Activated T-cell treated with anti-CD3 and anti-CD28 coated beads, Interleukin-2, amount 50 U/mL, for 24 hours (primary cell): ENCODE results near the gene ERI3.
A peak's percentile ranks its signal among the peaks of the same experiment; 100 is the strongest.

ENCODE experiments used
- DNase-seq: peaks from one replicate; pipeline ENCODE4 v3.0.0-alpha.2; 2020
- H3K27ac Mint-ChIP-seq: 2 replicates; pipeline ENCODE4 v1.8.0; 2020; ENCODE audit warnings: mild to moderate bottlenecking, mixed read lengths
- H3K27me3 Mint-ChIP-seq: 2 replicates; pipeline ENCODE4 v1.8.0; 2020; ENCODE audit warnings: mixed read lengths
- H3K36me3 Mint-ChIP-seq: 2 replicates; pipeline ENCODE4 v1.8.0; 2020; ENCODE audit warnings: low read depth, mixed read lengths
- H3K4me1 Mint-ChIP-seq: 2 replicates; pipeline ENCODE4 v1.8.0; 2020; ENCODE audit warnings: low read depth, mixed read lengths
- H3K4me3 Mint-ChIP-seq: 2 replicates; pipeline ENCODE4 v1.8.0; 2020; ENCODE audit warnings: mild to moderate bottlenecking, moderate library complexity, mixed read lengths
- H3K9me3 Mint-ChIP-seq: 2 replicates; pipeline ENCODE4 v1.8.0; 2020; ENCODE audit warnings: mixed read lengths

ERI3 gene

DNA sequence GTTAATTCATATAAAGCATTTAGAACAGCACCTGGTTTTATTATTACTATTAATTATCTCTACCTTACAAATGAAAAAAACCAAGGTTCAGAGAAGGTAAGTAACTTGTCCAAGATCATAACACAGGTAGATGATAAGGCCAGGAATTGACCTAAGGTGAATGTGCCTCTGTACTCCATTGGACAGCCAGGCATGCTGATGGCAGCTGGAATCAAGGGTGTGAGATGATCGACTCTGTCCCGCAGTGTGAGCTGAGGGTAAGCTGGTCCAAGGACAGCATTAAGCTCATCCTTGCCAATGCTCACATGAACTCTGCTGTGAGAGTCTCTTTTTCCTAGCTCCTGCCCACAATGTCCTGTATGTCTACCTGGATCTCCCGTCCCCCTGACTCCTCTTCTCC lies 83.4 kb downstream of the ERI3 start:
- Mint-ChIP-seq H3K27ac (no peak overlapping the region), H3K27me3 (no peaks in the 10 kb centered on the region), H3K9me3 (no peaks in the 10 kb centered on the region), H3K4me3 (no peak overlapping the region), H3K36me3 (peaks cover 2% of the 10 kb centered on the region), H3K4me1 (peaks cover 17% of the 10 kb centered on the region)
- DNase-seq, result no peak

DNA sequence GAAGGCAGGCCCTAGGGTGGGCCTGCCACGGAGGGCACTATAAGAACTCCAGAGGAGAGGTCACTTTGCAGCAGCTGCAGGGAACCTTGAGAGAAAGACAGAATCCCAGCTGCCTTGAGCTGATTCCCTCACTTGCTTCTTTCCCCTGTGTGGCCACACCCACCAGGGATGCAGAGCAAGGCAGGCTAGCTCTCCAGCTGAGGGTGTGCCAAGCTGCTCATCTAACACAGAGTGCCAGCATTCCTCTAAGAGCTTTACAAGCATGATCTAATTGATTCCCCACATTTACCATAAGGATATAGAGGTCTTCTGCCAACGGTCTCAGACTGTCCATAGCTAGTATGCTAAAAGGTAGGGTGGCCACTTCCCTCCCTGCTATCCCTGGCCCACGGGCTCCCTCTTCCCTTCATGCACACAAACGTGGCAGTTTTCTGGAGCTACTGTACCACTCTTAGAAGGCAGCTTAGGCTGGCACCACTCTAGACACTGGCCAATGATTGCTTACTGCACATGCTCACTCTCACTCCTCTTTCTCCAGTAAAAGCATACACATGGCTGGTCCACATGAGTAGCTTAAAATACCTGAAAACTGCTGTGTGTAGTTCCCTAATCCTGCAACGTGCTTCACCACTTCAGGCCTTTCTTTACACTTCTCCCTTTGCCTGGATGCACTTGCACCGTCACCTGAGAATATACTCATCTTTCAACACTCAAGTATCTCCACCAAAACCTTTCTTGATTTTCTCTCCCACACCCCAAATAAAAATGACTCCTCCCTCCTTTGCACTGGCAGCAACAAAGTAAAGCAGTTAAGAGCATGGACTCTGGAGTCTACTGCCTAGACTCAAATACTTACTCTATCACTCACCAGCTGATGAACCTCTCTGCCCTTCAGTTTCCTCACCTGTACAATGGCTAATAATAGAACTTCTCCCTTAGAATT lies 84.1 kb downstream of the ERI3 start:
- Mint-ChIP-seq H3K4me1 (peaks cover 20% of the 10 kb centered on the region), H3K27me3 (no peaks in the 10 kb centered on the region), H3K27ac (no peak overlapping the region), H3K36me3 (peaks cover 2% of the 10 kb centered on the region), H3K4me3 (no peak overlapping the region), H3K9me3 (no peaks in the 10 kb centered on the region)
- no peak for DNase-seq

DNA sequence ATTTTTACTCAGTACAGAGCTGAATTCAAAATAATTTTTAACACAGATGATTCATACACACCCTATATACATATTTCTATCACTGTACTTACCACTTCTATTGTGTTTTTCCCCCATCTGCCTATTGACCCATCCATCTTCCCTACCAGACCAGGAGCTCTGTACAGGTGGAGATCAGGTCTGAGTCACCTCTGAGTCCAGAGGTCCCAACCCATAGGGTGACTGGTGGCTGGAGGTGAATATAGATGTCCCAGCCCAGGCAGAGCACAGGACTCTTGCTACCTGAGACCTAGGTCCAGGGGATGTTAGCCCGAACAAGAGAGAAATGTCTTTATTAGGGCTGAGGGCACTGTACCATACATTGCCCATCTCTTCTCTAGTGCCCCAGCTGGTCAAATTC lies 87.0 kb downstream of the ERI3 start:
- Mint-ChIP-seq H3K4me3 (no peak overlapping the region), H3K27ac (no peak overlapping the region), H3K36me3 (no peaks in the 10 kb centered on the region), H3K9me3 (no peaks in the 10 kb centered on the region), H3K4me1 (peaks cover 15% of the 10 kb centered on the region), H3K27me3 (no peaks in the 10 kb centered on the region)
- DNase-seq, result no peak

DNA sequence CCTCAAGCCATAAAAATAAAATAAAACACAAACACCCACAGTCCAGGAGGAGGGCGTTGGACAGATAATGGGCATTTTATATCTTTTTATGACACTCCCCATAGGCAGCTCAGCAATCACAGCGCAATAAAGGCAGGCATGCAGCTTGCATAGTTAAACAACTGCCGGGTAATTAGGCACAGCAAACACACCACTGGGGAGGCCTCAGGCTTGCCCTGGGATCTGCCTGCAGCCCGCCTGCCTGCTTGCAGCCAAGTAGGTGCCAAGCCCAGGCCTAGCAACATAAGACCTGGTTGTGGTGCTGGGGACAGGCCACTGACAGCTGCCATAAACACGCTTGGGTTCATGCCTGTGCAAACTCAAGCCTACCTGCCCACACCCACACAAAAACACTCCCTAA lies 87.6 kb downstream of the ERI3 start:
- H3K4me3 Mint-ChIP-seq, result no peak overlapping the region
- peaks cover 15% of the 10 kb centered on the region for H3K4me1 Mint-ChIP-seq
- no peak overlapping the region for H3K27ac Mint-ChIP-seq
- no peaks in the 10 kb centered on the region for H3K9me3 Mint-ChIP-seq
- H3K27me3 Mint-ChIP-seq, result no peaks in the 10 kb centered on the region
- DNase-seq, result no peak
- H3K36me3 Mint-ChIP-seq, result peaks cover 5% of the 10 kb centered on the region

DNA sequence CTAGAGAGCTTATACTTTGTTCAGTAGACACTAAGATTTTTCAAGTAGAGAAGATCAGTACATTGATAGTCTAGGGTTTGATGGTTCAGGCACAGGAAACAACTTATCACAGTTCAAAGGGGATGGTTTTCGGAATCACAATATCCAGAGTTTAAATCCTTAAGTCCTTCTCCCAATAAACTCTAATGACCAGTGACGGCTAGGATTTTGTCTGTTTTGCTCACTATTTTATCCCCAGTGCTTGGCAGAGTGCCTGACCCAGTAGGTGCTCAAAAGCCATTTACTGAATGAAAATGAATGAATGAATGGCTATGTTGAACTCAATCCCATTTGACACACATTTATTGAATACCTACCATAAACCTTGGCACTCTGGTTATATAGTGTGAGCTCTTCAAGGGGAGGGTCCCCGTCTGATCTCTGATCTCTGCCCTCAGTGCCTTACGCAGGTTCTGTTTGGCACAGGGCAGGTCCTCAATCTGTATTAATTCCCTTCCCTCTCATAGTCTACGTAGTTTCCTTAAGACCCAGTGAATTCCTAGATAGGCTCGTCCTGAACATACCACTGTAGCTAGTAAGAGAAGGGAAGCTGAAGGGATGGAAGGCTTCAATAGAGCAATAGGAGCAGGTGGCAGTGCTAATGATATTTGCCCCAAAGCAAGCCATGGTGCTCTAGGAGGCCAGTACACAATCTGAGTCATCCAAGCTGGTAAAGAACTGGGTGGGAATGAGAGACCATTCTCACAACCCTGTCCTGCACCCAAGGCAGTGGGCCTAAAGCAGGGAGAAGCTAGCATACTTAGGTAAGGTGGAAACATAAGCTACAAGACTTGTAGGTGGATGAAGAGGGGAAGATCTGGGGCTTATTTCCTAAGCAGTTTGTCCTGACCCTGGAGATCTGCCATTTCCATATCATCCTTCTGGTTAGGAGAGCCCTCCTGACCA lies 88.4 kb downstream of the ERI3 start:
- Mint-ChIP-seq H3K9me3 (no peaks in the 10 kb centered on the region), H3K27me3 (no peaks in the 10 kb centered on the region), H3K4me3 (no peak overlapping the region), H3K36me3 (peaks cover 5% of the 10 kb centered on the region), H3K27ac (no peak overlapping the region), H3K4me1 (peaks cover 15% of the 10 kb centered on the region)
- no peak for DNase-seq

DNA sequence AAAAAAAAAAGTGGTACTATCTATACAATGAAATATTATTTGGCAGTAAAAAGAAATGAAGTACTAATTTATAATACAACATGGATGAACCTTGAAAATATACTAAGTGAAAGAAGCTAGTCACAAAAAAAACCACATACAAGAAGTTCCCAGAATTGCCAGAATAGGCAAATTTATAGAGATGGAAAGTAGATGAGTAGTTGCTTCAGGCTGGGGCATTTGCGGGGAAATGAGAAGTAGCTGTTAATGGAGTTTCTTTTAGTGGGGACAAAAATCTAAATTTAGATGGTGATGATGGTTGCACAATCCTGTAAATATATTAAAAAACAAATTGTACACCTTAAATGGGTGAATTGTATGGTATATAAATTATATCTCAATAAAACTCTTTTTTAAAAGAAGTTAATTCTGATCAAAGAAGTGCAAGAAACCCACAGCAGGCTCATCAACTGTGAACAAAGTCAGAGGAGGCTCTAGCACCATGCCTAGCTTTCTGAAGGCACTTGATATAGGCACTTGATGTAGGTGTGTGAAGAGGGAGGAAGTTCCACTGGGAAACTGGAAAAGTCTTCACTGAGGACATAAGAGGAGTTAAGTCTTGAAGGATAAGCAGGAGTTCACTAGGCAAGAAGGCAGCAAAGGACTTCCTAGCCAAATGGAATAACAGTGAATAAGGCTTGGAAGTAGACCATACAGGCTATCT lies 89.2 kb downstream of the ERI3 start:
- Mint-ChIP-seq H3K9me3 (no peaks in the 10 kb centered on the region), H3K36me3 (peaks cover 5% of the 10 kb centered on the region), H3K4me3 (no peak overlapping the region), H3K4me1 (peaks cover 15% of the 10 kb centered on the region), H3K27me3 (no peaks in the 10 kb centered on the region), H3K27ac (peak overlapping the region; percentile 3)
- no peak for DNase-seq

DNA sequence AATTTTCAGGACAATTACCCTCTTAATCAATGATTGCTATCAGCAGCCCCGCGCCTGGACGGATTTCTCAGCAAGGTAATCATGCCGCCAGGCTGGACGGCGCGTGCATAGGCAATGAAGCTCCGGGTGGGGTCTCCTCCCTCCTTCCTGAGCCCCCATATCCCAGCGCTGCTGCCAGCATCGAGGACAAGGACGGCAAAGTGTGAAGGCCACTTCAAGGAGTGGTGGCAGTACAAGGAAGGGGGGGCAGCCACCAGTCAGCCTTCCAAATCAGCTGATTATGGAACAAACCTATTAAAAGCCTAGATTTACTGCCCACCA lies 90.6 kb downstream of the ERI3 start:
- no peak overlapping the region for H3K27ac Mint-ChIP-seq
- H3K9me3 Mint-ChIP-seq, result no peaks in the 10 kb centered on the region
- DNase-seq, result no peak
- no peak overlapping the region for H3K4me3 Mint-ChIP-seq
- peaks cover 8% of the 10 kb centered on the region for H3K36me3 Mint-ChIP-seq
- no peaks in the 10 kb centered on the region for H3K27me3 Mint-ChIP-seq
- peaks cover 15% of the 10 kb centered on the region for H3K4me1 Mint-ChIP-seq

DNA sequence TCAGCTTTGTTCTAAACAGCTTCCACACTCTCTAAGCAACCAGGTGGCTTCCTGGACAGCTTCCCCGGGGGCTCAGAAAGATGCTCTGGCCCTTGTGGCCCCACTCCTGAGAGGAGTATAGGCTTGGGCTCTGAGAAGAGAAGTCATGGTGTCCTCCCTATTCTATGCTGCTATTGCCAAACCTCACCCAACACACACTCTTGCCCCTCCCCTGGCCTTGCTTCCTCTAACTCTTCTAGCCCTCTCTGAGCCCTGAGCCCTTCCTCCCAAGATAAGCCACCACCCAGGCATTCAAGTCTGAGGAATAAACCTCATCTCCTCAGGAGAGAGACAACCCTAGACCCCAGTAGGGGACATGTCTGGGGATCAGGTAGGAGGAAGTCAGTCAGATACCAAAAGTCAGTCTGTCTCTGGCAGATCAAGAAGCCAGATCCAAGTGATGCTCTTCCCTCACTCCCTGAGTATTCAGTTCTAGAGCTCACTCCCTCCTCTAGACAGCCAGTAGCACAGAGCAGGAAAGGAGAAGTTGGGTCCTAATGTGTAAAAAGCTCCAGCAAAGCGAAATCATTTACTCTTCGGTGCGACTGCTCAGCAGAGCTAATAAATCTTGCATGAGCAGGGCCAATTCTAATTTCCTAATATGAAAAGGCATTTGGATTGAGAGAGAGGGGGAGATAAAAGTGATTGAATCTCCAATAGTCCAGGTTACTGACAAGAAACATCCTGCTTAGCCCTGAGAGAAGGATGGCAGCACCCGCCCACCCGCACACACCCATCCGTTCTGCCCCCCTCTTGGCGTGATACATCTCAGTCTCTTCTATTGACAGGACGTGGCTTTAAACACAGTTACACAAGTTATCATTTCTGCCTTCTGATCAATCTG lies 91.2 kb downstream of the ERI3 start:
- no peaks in the 10 kb centered on the region for H3K27me3 Mint-ChIP-seq
- no peaks in the 10 kb centered on the region for H3K9me3 Mint-ChIP-seq
- H3K4me3 Mint-ChIP-seq, result no peak overlapping the region
- no peak for DNase-seq
- H3K27ac Mint-ChIP-seq, result peak overlapping the region; percentile 14
- peaks cover 15% of the 10 kb centered on the region for H3K4me1 Mint-ChIP-seq
- H3K36me3 Mint-ChIP-seq, result peaks cover 8% of the 10 kb centered on the region

DNA sequence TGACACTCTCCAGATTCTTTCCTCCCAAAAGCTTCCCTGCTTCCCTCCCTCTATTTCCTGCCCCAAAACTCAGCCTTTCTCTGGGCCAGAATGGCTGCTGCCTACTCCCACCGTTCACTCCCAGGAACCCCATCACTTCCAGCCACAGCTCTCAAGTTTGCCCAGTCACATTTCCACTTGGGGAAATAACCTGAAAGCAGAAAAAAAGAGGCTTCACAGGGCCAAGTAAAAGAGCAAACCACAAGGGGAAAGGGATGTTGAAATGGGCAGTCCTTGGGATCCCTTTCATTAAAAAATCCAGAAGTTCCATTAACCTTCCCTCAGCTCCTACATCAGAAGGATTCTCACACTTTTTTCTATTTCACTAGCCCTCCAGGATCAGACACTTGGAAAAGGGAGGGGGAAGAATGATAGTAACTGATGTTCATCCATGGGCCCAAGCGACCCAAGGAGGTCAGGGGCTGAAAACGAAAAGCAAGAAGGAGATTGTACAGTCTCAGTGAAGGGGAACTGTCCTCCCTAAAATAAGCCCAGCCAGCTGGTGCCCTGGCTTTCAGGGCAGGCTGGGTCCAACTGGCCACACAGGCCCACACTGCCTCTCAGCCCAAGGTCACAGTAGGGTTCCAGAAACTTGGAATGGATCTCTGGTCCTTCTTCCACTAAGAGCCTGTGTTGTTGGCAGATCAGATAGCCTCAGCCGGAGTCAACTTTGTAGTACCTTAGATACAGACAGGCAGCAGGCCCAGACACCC lies 92.1 kb downstream of the ERI3 start:
- Mint-ChIP-seq H3K36me3 (peaks cover 11% of the 10 kb centered on the region), H3K4me3 (no peak overlapping the region), H3K27me3 (no peaks in the 10 kb centered on the region), H3K9me3 (no peaks in the 10 kb centered on the region), H3K27ac (no peak overlapping the region), H3K4me1 (peaks cover 15% of the 10 kb centered on the region)
- DNase-seq, result no peak

DNA sequence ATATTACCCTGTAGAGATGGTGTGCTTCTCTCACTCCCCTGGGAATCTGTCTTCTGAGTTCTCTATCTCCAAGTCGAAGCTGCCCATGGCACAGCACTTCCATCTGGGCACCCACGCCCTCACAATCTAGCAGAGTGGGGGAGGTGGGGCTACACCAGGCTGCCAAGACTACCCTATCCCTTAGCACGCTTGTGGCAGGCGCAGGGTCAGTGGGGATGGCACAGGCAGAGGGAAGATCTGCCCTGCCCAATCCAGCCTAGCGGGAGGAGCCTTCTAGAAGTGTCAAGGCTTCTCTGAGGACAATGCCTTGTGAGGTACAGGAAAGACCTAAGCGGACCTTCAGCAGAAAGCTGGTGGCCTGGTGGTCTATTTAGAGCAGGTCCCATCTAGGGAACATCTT lies 92.6 kb downstream of the ERI3 start:
- DNase-seq, result no peak
- peaks cover 16% of the 10 kb centered on the region for H3K36me3 Mint-ChIP-seq
- H3K27me3 Mint-ChIP-seq, result no peaks in the 10 kb centered on the region
- H3K4me1 Mint-ChIP-seq, result peaks cover 15% of the 10 kb centered on the region
- no peak overlapping the region for H3K4me3 Mint-ChIP-seq
- H3K9me3 Mint-ChIP-seq, result no peaks in the 10 kb centered on the region
- peak overlapping the region; percentile 57 for H3K27ac Mint-ChIP-seq

DNA sequence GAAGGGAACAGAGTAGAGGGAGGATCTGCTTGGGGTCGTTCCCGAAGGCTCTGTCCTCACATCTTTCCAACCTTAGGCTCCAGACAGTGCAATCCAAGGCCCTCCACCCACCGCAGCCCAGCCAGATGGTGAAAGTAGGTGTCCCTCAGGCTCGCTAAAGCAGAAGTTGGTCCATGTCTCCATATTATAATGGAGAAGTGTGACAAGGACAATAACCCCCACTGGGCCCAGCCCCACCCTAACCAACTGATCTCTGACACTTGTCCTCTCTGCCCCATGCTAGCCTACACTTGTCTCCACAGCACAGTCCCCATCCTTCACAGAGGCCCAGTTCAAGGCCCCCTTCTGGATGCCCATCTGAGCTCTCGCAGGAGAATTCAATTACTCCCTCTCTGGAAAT lies 93.1 kb downstream of the ERI3 start:
- DNase-seq, result no peak
- H3K27ac Mint-ChIP-seq, result peak overlapping the region; percentile 57
- peaks cover 15% of the 10 kb centered on the region for H3K4me1 Mint-ChIP-seq
- H3K9me3 Mint-ChIP-seq, result no peaks in the 10 kb centered on the region
- H3K36me3 Mint-ChIP-seq, result peaks cover 17% of the 10 kb centered on the region
- H3K27me3 Mint-ChIP-seq, result no peaks in the 10 kb centered on the region
- no peak overlapping the region for H3K4me3 Mint-ChIP-seq

DNA sequence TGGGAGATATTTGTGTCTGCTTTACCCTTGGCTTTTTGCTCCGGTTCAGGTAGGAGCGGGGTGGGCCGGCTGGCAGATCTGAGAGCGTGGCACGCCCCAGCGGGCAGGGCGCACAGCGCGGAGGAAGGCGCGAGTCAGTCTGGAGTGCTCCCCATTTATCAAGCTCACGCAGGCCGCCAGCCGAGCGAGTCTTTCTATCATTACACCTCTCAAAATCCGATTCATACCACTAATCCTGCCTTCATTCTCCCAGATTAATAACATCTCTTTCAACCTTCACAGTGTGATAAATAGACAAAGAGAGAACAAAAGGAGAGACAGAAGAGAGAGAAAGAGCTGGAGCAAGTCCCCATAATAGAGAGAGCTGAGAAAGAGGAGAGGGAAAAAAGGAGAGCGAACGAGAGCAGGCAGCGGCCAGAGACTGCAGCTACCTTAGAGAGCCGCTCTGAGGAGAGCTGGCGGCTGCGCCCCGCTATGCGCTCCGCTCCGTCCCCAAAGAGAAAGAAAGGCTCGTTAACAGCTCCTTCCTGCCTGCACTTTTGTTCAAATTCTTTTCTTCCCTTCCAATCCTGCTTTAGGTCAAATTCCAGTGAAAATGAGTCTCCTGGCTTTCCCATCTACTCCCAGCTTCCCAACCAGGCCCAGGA lies 93.8 kb downstream of the ERI3 start:
- DNase-seq, result no peak
- Mint-ChIP-seq H3K4me1 (peaks cover 15% of the 10 kb centered on the region), H3K27ac (no peak overlapping the region), H3K9me3 (no peaks in the 10 kb centered on the region), H3K27me3 (no peaks in the 10 kb centered on the region), H3K4me3 (no peak overlapping the region), H3K36me3 (peaks cover 24% of the 10 kb centered on the region)

DNA sequence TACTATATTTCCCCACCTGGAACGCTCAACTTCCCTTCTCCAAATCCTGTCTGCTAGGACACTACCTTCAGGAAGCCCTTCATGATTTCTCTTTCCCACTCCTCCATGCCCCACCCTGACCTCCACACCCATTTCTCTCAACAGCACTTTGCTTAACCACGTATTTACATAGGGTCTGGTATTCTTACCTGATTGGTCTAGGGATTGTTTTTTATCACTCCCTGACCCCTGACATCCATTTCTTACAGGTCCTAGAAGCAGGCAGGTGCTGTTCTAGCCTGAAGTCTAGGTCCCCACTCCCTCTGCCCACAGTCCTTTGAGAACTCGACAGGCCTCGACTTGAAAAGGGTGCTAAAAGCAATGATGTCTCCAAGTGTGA lies 94.3 kb downstream of the ERI3 start:
- H3K9me3 Mint-ChIP-seq, result no peaks in the 10 kb centered on the region

More for the DNA sequence above, 94.3 kb downstream of the ERI3 start:
- no peak overlapping the region for H3K27ac Mint-ChIP-seq
- H3K4me3 Mint-ChIP-seq, result no peak overlapping the region
- no peak for DNase-seq
- H3K27me3 Mint-ChIP-seq, result no peaks in the 10 kb centered on the region
- H3K4me1 Mint-ChIP-seq, result peaks cover 11% of the 10 kb centered on the region
- H3K36me3 Mint-ChIP-seq, result peaks cover 26% of the 10 kb centered on the region
